GM21825 (cell line): Measurements from ENCODE around the gene JMJD6.
"Not testable (repeated sequence)": the region's sequence is repeated elsewhere in the genome, so short reads cannot be mapped to it uniquely, and the experiment has no call there.

Experiments used
- ATAC-seq: cut with Tn5 transposase; IDR thresholded peaks from one replicate; pipeline ENCODE4 v1.9.1; 2021; ENCODE audit warnings: mild to moderate bottlenecking, moderate library complexity; ENCODE audit not compliant: unreplicated experiment

Gene JMJD6

DNA sequence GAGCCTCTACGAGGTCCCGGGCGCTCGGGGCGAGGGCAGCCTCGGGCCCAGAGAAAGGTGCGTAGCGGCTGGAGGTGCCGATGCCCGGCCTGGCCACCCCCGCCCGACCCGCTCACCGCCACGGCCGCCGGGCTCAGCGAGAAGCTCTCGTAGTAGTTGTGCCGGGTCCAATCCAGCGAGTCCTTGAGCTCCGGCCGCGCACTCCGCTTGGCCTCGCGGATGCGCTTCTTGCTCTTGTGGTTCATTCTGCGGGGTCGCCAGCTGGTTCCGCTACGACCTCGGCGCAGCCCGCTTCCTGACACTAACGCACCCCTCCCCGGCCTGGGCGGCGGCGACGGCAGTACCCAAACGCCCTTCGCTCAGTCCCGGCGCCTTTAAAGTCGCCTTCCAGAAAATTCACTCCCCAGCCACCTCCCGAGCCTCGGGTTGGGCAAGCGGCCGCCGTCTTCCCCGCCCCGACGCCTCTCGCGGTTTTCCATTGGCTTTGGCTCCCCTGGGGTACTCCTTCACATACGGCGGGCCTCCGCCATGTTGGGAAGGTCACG, at the start of gene JMJD6:
Gene JMJD6 (minus strand): TSS at position 376 of the 545 bp plus-strand sequence. CDS start 131 bp downstream, at position 245.
- ATAC-seq: peak; percentile 54

DNA sequence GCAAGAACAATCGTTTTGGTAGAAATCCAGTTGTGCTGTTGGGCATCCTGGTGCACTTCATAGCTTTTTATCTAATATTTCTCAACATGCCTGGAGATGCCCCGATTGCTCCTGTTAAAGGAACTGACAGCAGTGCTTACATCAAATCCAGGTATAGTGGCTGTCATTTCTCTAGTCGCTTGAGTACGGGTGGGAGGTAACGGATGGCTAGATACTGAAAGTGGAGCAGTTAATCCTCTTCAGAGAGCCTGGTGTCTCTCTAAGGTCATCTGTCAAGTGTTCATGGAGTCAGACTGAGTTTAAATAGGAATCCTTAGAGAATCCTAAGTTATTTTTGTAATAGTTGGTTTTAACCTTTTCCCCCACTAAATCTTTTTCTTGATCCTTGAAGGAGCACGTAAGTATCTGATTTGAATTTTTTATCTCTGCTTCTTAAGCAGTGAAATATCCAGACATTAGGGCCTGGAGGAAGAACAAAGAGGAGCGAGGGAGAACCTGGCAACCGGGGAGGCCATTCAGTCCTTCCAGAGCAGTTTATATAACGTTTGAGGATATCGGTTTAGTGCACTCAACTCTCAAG, 48.7 kb upstream of the JMJD6 start:
- ATAC-seq: no peak

DNA sequence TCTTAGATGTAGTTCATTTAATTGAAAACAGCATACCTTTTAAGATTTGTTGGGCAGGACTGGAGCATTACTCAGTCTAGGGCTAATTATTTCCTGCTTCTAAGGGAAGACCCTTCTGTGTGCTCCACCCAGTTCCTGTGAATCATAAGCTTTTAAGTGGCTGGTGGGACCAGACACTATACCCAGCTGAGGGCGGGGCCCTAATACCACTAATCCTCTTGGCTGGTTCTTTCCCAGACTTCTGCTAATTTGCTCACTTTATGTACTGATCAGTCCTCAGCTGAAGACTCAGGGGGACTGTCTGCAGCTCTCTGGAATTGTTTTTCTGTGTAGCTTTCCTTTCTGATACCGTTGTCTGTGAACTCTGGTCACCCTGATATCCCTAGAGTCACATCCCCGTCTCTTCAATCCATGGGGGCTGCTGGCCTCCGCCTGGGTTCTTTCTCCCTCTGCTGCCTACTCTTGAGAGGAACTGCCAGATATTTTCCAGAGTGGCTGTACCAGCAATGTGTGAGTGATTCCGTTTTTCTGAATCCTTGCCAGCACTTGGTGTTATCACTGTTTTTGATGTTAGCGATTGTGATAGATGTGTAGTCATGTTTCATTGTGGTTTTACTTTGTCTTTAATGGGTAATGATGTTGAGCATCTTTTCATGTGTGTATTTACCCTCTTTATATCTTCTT, 46.6 kb upstream of the JMJD6 start:
- ATAC-seq: no peak

DNA sequence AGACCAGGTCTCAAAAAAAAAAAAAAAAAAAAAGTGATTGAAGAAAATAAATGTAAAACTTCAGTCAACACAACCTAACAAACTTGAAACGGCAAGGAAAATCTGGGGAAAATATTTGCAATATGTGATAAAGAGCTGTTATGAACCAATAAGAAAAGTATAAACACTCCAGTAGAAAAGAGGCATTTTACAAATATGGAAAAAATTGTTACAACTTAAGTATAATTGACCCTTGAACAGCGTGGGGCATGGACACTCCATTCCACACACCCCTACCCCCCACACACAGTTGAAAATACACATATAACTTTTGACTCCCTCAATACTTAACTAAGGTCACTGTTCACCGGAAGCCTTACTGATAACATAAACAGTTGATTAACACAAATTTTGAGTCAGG, 32.2 kb upstream of the JMJD6 start:
- ATAC-seq: no peak

DNA sequence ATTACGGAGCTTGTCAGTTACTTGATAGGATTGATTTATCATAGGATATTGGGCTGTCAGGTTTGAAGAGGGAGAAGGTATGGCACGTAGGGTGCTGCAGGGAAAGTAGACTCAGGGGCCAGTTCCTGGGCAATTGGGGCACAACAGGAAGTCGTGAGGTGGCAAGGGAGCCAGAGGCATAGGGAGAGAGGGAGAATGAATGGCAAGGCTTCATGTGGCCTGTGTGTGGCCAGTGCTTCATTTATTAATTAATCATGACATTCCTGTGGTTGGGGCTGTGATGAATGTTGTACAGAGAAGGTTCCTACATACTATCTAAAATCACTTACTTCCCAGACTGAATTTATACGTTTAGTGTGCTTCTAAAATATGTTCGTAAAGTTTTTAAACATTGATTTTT, 30.9 kb upstream of the JMJD6 start:
- ATAC-seq: no peak

DNA sequence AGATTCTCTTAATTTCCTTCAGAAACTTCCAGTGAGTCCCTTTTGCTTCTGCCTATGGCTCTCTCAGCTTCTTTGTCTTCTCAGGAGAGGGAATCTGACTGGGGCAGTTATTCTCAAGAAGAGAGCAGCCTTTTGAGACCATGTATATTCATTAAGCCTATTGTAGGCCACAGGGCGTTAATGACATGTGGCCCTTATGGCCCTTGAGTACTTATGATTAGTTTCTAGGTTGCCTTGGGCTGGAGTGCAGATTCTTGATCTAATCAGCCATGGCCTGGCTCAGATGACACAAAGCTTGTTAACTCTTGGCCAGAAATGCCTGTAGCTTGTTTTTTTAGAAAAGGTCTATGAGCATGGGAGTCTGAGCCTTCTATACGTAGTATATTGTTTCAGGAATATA, 28.9 kb upstream of the JMJD6 start:
- no peak for ATAC-seq

DNA sequence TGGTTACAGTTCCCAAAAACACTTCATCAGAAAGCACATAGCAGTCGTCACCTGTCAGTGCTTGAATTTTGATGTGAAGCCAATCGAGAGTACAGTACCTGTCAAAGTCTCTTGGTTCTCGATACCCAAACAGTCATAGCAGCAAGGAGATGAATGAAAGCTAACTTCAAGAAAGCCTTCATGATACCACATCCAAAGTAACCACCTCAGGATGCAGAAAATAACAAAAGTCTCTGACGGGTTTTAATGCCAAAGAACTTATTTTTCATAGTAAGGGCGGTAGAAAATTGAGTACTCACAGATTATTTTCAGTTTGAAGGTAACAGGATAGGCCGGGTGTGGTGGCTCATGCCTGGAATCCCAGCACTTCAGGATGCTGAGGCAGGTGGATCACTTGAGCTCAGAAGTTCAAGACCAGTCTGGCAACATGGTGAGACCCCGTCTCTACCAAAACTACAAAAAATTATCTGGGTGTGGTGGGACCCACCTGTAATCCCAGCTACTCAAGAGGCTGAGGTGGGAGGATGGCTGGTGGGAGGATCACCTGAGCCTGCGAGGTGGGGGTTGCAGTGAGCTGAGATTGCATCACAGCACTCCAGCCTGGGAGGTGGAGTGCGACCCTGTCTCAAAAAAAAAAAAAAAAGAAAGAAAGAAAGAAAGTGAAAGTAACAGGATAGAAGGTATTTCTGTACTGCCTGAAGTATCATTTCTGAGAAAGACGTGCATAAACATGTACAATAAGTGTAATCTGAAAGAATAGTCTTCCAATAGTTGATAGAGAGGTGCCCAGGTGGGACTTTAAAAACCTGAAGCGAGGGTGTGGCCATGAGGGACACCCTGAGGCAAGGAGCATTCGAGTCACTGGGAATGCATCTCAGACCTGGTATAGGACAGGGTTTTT, 26.9 kb upstream of the JMJD6 start:
- no peak for ATAC-seq

DNA sequence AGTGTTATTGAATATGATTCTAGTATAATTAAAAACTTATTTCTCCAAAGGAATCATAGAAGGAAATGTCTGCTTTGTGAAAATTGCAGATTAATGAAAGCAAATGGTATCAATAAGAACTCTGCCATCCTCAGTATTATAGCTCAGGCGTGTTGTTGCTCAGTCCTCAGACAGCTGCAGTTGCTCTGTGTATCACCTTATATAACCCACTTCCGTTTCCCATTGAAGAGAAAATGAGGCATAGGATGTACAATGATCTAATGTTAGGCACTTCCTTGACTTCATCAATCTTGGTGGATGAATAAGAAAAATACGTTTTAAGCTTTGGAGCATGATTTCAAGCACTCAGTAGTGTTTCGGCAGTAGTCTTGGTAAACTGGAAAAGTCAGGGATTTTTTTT, 25.6 kb upstream of the JMJD6 start:
- no peak for ATAC-seq

DNA sequence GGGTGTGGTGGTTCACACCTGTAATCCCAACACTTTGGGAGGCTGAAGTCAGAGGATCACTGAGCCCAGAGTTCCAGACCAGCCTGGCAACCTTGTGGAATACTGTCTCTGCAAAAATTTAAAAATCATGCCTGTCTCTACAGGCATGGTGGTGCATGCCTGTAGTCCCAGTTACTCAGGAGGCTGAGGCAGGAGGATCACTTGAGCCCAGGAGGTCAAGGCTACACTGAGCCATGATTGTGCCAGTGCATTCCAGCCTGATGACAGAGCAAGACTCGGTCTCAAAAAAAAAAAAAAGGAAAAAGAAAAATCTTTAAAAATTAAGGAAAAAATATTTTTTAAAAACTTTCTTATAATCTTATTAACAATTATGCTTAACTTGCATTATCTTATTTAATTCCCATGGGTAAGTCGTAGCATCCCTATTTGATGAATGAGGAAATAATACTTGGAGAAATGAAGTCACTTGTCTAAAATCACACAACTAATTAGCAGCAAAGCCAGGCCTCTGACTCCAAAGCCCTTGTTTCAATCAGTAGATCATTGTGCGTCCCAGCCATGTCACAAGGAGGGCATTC, 25.1 kb upstream of the JMJD6 start:
- ATAC-seq: no peak

DNA sequence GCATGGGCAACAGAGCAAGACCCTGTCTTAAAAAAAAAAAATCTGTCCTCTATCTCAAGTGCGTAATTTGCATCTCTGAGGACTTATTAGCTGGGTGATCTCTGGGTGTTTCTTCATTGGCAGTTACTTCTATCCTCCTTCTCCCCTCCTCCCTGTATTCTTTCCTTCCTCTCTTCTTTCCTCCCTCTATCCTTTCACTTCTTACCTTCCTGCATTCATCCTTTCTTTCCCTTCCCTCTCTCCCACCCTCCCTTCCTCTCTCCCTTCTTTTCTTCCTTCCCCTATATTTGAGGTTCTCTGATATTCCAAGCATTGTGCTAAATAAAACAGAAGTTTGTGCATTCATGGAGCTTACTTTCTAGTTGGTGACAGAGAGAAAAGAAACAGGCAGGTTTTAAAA, 22.3 kb upstream of the JMJD6 start:
- ATAC-seq: no peak

DNA sequence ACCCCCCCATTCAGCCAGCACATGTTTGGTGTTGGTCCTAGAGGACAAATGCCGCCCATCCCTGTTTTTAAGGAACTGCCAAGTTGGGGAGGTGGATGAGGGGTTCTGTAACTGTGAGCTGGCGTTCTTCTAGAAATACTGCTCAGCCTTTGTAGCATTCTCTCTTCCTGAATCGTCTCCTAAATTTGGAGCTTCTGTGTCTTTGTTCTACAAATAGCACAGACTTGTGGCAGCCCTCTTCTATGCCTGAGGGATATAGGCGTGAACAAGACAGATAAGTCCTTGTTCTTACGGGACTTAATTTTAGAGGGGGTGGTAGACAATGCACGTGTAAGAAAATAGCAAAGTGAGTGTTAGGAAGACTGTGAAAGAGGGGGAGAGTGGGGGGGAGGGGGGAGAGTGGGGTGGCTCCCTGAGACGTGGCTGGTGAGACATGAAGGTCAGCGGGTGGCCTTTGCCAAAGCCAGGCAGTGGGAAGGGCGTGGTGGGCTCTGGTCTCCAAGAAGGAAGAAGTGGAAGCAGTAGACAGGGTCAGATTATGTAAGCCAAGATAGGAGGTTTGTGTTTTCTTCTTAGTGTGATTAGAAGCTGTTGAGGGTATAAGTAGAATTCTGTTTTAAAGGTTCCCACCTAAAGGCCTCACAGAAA, 21.4 kb upstream of the JMJD6 start:
- no peak for ATAC-seq

DNA sequence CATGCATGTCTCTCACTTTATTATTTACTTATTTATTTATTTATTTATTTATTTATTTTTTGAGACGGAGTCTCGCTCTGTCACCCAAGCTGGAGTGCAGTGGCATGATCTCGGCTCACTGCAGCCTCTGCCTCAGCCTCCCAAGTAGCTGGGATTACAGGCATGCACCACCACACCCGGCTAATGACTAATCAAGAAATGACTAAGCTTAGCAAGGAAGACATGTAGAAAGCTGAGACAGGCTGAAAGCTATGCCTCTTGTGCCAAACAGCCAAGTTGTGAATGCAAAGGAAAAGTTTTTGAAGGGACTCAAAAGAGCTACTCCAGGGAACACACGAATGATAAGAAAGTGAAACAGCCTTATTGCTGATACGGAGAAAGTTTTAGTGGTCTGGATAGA, 19.4 kb upstream of the JMJD6 start:
- not testable (repeated sequence) for ATAC-seq

DNA sequence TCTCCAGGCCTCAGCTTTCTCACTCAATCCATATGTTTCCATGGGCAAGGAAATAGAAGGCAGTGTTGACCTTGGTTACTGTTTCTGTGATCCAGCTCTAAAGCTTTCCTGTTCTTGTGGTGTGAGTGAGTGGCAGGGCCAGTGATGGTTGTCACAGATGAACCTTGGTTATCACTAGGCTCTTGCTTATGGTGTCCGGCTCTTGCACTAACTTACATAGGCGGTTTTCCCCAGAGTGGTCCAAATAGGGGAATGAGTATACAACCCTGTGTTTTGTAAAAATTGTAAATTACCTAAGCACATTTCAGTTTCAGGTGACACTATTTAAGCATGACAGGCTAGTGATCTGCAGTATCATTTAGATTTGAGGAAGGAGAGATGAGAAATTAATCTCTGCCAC, 18.3 kb upstream of the JMJD6 start:
- no peak for ATAC-seq

DNA sequence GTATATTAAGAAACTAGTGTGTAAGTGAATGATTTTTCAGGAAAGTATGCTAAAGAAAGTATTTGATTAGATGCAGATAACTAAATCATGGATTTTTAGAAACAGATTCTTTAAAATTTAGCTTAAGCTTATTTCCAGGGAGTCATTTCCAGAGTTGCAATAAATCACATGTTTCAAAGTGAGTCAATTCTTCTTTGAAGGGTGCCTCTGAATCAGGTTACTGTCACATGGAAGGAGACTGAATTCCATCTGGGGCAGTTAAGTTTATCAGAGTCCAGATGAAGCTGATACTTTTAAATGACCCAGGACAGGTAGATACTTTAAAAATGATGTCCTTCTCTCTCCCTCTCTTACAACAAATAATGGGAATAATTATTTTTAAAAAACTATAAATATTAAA, 16.6 kb upstream of the JMJD6 start:
- no peak for ATAC-seq

DNA sequence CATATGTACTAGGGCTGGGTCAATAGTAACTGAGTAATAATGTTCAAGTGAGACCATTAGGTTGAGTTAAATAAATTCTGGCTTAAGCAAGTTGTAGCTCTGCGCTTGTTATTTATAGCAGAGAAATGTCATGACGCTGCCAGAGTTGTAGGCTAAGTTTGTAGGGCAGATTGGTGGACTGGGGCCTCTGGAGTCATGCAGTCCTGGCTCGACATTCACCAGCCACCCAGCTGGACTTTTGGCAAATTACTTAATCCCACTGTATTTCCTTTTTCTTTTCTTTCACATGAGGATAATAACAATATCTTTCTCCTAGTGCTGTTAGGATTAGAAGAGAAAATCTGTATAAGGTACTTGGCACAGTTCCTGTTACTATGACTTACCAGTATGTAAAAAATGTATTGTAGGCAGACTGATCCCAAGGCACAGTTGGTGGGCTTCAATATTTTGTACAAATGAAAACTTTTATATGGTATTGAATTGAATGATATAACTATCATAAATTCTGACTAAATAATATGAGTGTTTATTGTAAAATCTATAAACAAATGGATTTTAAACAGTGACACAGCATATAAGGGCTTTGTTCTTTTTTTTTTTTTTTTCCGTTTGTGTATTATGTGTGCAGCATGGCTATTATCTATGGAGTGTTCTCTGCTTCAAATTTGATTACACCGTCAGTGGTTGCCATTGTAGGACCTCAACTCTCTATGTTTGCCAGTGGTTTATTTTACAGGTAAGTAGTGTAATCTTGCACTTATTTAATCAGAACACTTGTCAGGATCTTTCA, 14.1 kb upstream of the JMJD6 start:
- no peak for ATAC-seq

DNA sequence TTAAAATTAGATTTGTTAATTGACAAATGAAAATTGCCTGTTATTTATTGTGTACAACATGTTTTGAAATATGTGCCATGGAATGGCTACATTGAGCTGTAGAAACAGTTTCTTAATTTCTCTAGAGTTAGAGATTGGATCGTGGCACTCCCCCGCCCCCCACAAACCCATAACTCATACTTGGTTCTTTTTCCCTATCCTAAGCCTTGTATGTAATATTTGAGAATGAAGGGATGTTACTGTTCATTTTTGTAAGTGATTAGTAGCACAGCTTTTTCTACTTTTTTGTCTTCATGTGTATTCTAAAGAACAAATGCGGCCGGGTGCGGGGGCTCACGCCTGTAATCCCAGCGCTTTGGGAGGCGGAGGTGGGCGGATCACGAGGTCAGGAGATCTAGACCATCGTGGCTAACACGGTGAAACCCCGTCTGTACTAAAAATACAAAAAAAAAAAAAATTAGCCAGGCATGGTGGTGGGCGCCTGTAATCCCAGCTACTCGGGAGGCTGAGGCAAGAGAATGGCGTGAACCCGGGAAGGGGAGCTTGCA, 13.2 kb upstream of the JMJD6 start:
- ATAC-seq: not testable (repeated sequence)

DNA sequence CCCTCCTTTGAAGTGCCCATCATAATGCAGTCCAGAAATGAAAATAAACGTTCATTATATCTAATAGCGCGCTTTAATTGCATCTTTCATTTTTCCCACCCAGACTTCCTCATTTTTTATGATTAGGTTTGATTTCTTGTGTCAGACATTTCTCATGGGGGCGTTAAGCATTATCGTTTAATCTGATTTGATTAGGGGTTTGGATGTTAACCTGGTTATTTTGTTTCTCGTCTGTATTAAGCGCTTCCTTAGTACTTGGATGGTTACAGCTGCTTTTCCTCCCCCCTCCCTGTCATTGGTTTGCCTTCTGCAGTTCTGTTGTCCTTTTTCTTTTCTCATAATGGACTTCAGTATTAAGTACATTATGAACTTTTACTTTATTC, 12.1 kb upstream of the JMJD6 start:
- no peak for ATAC-seq

DNA sequence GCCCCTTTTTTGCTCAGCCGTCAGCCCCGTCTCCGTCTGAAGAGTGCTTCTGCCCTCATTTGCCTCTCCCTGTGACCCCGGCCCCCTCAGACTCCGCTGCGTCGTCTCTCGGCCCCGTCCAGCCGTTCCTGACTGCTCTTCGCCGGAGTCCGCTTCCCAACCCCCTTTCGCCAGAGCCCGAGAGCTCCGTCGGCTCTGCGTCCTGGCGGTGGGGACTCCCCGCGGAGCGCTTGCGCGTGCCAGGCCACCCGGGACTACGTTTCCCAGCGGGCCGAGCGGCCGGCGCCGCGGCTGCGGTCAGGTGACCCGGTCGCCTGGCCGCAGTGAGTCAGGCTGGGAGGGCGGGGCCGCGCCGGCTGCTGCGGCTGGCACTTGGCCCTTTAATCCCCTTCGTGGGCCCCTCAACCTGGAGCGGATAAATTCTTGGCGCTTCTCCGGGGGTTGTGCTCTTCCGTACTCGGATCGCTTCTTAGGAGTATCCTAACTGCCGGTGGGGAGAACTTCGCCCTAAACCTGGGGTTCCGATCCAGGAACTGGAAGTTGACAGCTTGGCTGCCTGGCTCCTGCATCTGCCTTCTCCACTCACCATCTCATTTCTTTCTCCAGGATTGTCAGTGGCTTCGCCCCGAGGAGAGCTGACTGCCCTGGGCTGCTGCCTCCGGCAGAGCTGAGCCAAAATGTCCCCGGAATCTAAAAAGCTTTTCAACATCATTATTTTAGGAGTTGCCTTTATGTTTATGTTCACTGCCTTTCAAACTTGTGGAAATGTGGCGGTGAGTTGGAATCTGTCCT, 11.5 kb upstream of the JMJD6 start, which contains the start of gene MFSD11:
Gene MFSD11 (plus strand): TSS at position 444 of the 792 bp plus-strand sequence. CDS start 234 bp downstream, at position 678.
- peak; percentile 52 for ATAC-seq
